ENCODE results near the gene RBBP7. TPM values are rescaled to one million over a fixed set of nuclear protein-coding genes. Genes with fewer than 3 reads are reported as not detected.

Gene RBBP7
- polyA plus RNA-seq (ENCODE audit: low read depth in 6 of 6), result 100 to 1,000 TPM; 158 to 255 (median 190) TPM

GRCh38 chrX:16870095-16870861 lies at the start of gene RBBP7:
Gene RBBP7 (minus strand): TSS chrX:16870362. CDS start chrX:16870053, 309 bp downstream.
- Mint-ChIP-seq H3K4me3 (peak within 1 kb of the TSS; percentile 95 to 99 (median 96)), H3K36me3 (no peaks in the 10 kb centered on the region), H3K27me3 (peaks cover 0 to 7% (median 0%) of the 10 kb centered on the region in 3 donors), H3K27ac (peak within 1 kb of the TSS; percentile 98 to 100 (median 99)), H3K9me3 (peaks cover 0 to 4% (median 0%) of the 10 kb centered on the region in 7 donors), H3K4me1 (peaks cover 35 to 39% (median 35%) of the 10 kb centered on the region in 3 donors)
- ATAC-seq (ENCODE audit: low read depth in 2 of 2) (peak; percentile 73 to 75), DNase-seq (peak; percentile 94)

DNA sequence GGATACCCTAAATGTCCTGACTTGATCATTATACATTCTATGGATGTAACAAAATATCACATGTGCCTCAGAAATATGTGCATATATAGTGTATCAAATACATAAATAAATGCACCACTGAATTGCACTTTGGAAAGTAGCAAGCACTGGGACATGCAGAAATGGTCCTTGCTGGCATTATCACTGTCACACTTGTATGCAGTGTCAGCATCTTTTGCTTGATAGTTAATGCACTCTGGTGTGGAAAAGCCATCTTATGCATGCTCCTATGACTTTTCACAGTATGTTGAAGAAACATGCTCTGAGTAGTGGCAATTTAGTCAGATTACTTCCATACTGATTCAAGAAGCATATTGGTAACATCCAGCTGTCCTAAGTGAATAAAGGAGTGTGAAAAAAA lies 48.8 kb upstream of the RBBP7 start:
- no peak for ATAC-seq (ENCODE audit: low read depth in 2 of 2)
- Mint-ChIP-seq H3K4me1 (peaks cover 0 to 1% (median 0%) of the 10 kb centered on the region in 3 donors), H3K27ac (no peak overlapping the region), H3K36me3 (no peaks in the 10 kb centered on the region), H3K9me3 (peaks cover 0 to 4% (median 0%) of the 10 kb centered on the region in 7 donors), H3K4me3 (no peak overlapping the region), H3K27me3 (no peaks in the 10 kb centered on the region)
- DNase-seq, result no peak

DNA sequence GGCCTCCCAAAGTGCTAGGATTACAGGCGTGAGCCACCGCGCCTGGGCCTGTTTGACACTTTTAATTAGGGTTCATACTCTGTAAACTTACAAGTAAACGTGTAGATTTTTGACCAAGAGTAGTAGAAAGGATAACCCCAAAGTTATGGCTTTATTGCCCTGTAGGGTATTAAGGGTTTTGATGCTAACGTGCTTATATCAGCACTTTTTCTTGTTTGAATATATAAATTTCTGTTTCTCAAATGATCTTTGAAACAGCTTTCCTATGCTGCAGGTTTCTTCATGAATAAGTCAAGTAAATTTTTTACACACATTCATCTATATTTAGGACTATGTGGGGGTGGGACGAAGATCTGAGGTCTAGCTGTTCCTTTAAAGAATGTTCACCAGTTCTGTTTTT lies 47.0 kb upstream of the RBBP7 start:
- Mint-ChIP-seq H3K27me3 (no peaks in the 10 kb centered on the region), H3K4me1 (peaks cover 0 to 1% (median 0%) of the 10 kb centered on the region in 3 donors), H3K4me3 (no peak overlapping the region), H3K9me3 (peaks cover 0 to 2% (median 0%) of the 10 kb centered on the region in 7 donors), H3K27ac (no peak overlapping the region), H3K36me3 (no peaks in the 10 kb centered on the region)
- no peak for ATAC-seq (ENCODE audit: low read depth in 2 of 2)
- no peak for DNase-seq

- no peak for DNase-seq
- Mint-ChIP-seq H3K27me3 (no peaks in the 10 kb centered on the region), H3K36me3 (no peaks in the 10 kb centered on the region), H3K4me1 (peaks cover 0 to 1% (median 0%) of the 10 kb centered on the region in 3 donors), H3K9me3 (peaks cover 0 to under 1% (median 0%) of the 10 kb centered on the region in 7 donors), H3K27ac (no peak overlapping the region), H3K4me3 (no peak overlapping the region)
- no peak for ATAC-seq (ENCODE audit: low read depth in 2 of 2)
Observed at GRCh38 chrX:16916561-16916960, 46.4 kb upstream of the RBBP7 start.

GRCh38 chrX:16914058-16914457 lies 43.9 kb upstream of the RBBP7 start:
- no peak overlapping the region for H3K27ac Mint-ChIP-seq
- H3K27me3 Mint-ChIP-seq, result no peaks in the 10 kb centered on the region
- H3K36me3 Mint-ChIP-seq, result no peaks in the 10 kb centered on the region
- H3K9me3 Mint-ChIP-seq, result peaks cover 0 to 2% (median 0%) of the 10 kb centered on the region in 7 donors
- H3K4me1 Mint-ChIP-seq, result peaks cover 0 to 1% (median 0%) of the 10 kb centered on the region in 3 donors
- no peak for DNase-seq
- ATAC-seq (ENCODE audit: low read depth in 2 of 2), result no peak
- H3K4me3 Mint-ChIP-seq, result no peak overlapping the region

GRCh38 chrX:16910376-16910775 lies 40.2 kb upstream of the RBBP7 start:
- no peak for ATAC-seq (ENCODE audit: low read depth in 2 of 2)
- no peaks in the 10 kb centered on the region for H3K4me1 Mint-ChIP-seq
- H3K4me3 Mint-ChIP-seq, result no peak overlapping the region
- H3K27ac Mint-ChIP-seq, result no peak overlapping the region
- peaks cover 0 to 1% (median 0%) of the 10 kb centered on the region in 3 donors for H3K27me3 Mint-ChIP-seq
- peaks cover 0 to 1% of the 10 kb centered on the region in 2 donors for H3K36me3 Mint-ChIP-seq
- DNase-seq, result no peak
- H3K9me3 Mint-ChIP-seq, result peaks cover 0 to 8% (median 0%) of the 10 kb centered on the region in 7 donors

GRCh38 chrX:16903274-16904022 lies 33.3 kb upstream of the RBBP7 start:
- Mint-ChIP-seq H3K27me3 (peaks cover 0 to 17% (median 0%) of the 10 kb centered on the region in 3 donors), H3K9me3 (peaks cover 0 to 8% (median 2%) of the 10 kb centered on the region in 7 donors), H3K4me3 (peak overlapping the region in 6 of 8 donors; percentile 7 to 76 (median 44)), H3K36me3 (peaks cover 0 to 7% of the 10 kb centered on the region in 2 donors), H3K4me1 (peaks cover 0 to 17% (median 3%) of the 10 kb centered on the region in 3 donors), H3K27ac (peak overlapping the region in 4 of 6 donors; percentile 5 to 68 (median 38))
- ATAC-seq (ENCODE audit: low read depth in 2 of 2) (peak; percentile 55 to 67), DNase-seq (peak; percentile 11)

DNA sequence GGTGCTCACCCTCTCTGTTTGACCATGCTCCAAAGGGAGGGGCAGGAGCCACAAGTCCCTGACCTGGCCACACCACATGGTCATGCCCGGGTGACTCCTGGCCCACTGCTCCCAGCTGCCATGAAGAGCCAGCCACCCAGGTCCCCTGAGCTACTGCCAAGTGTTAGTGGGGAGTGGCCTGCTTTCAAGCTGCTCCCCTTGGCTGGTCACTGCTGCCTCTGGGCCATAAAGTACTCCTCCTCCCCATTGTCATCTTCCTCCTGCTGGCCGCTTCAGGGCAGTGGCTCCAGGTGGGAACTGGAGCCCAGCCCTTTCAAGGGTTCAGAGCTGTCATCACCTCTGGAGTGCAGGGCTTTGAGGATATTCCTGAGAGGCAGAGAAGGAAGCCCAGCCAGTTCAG lies 27.3 kb upstream of the RBBP7 start:
- H3K27ac Mint-ChIP-seq, result no peak overlapping the region
- H3K27me3 Mint-ChIP-seq, result peaks cover 0 to 30% (median 0%) of the 10 kb centered on the region in 3 donors
- DNase-seq (no peak), ATAC-seq (ENCODE audit: low read depth in 2 of 2) (no peak)
- H3K4me3 Mint-ChIP-seq, result no peak overlapping the region
- H3K9me3 Mint-ChIP-seq, result peaks cover 0 to 3% (median 0%) of the 10 kb centered on the region in 7 donors
- H3K4me1 Mint-ChIP-seq, result peaks cover 4 to 5% (median 4%) of the 10 kb centered on the region in 3 donors
- no peaks in the 10 kb centered on the region for H3K36me3 Mint-ChIP-seq

DNA sequence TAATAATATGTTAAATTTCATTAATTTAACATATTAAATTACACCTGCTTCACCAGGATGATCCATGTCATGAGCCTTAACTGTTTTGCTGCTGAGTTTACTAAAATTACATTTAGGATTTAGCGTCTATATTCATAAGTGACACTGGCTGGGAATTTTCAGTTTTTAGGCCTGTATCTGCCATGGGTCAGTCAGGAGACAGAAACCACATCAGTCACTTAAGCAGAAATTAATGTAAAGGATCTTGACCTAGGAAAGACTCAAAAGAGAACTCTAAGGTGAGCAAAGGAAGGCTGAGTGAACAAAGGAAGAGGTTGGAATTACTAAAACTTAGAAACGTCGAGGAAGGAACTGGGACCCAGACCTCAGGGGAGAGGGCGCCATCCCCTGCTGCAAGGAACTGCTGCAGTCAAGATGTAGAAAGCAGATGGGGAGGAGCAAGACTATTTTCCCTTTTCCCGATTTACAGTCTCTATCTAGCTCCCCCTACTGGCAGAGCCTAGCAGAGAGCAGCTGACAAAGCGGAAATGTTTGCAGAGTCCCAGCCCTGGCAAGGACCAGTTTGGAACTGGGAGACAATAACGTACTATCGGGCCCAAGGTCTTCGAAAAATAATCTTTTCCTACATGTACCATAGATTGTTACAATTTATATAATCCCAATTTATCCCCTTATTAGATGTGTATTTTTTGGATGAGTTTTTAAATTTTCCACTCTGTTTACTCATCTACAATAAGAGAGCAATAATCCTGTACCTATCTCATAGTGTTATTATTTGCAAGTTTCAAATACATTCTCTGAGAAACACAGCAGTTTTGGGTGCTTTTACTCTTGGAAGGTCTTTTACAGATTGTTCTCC lies 22.6 kb upstream of the RBBP7 start:
- H3K27me3 Mint-ChIP-seq, result peaks cover 0 to 16% (median 0%) of the 10 kb centered on the region in 3 donors
- H3K9me3 Mint-ChIP-seq, result peaks cover 0 to 5% (median 0%) of the 10 kb centered on the region in 7 donors
- H3K4me1 Mint-ChIP-seq, result peaks cover 5% of the 10 kb centered on the region in 3 donors
- no peaks in the 10 kb centered on the region for H3K36me3 Mint-ChIP-seq
- peak overlapping the region in 1 of 6 donors; percentile 92 for H3K27ac Mint-ChIP-seq
- peak overlapping the region in 2 of 8 donors; percentile 24 to 45 for H3K4me3 Mint-ChIP-seq
- peak; percentile 52 for DNase-seq
- ATAC-seq (ENCODE audit: low read depth in 2 of 2), result peak; percentile 74 to 83

- DNase-seq (peak; percentile 47), ATAC-seq (ENCODE audit: low read depth in 2 of 2) (peak; percentile 27 to 43)
- peak overlapping the region in 3 of 8 donors; percentile 14 to 78 (median 70) for H3K4me3 Mint-ChIP-seq
- H3K27ac Mint-ChIP-seq, result peak overlapping the region in 5 of 6 donors; percentile 1 to 97 (median 65)
- H3K4me1 Mint-ChIP-seq, result peaks cover 13 to 29% (median 20%) of the 10 kb centered on the region in 3 donors
- no peaks in the 10 kb centered on the region for H3K36me3 Mint-ChIP-seq
- peaks cover 0 to 2% (median 0%) of the 10 kb centered on the region in 7 donors for H3K9me3 Mint-ChIP-seq
- H3K27me3 Mint-ChIP-seq, result no peaks in the 10 kb centered on the region
Observed at GRCh38 chrX:16885628-16886027, 15.5 kb upstream of the RBBP7 start.

GRCh38 chrX:16883487-16883804 lies 13.3 kb upstream of the RBBP7 start:
- H3K4me3 Mint-ChIP-seq, result peak overlapping the region in 5 of 8 donors; percentile 76 to 91 (median 87)
- H3K27ac Mint-ChIP-seq, result no peak overlapping the region
- no peaks in the 10 kb centered on the region for H3K36me3 Mint-ChIP-seq
- DNase-seq, result no peak
- peaks cover 13 to 29% (median 20%) of the 10 kb centered on the region in 3 donors for H3K4me1 Mint-ChIP-seq
- no peak for ATAC-seq (ENCODE audit: low read depth in 2 of 2)
- no peaks in the 10 kb centered on the region for H3K9me3 Mint-ChIP-seq
- H3K27me3 Mint-ChIP-seq, result peaks cover 0 to 4% (median 0%) of the 10 kb centered on the region in 3 donors

DNA sequence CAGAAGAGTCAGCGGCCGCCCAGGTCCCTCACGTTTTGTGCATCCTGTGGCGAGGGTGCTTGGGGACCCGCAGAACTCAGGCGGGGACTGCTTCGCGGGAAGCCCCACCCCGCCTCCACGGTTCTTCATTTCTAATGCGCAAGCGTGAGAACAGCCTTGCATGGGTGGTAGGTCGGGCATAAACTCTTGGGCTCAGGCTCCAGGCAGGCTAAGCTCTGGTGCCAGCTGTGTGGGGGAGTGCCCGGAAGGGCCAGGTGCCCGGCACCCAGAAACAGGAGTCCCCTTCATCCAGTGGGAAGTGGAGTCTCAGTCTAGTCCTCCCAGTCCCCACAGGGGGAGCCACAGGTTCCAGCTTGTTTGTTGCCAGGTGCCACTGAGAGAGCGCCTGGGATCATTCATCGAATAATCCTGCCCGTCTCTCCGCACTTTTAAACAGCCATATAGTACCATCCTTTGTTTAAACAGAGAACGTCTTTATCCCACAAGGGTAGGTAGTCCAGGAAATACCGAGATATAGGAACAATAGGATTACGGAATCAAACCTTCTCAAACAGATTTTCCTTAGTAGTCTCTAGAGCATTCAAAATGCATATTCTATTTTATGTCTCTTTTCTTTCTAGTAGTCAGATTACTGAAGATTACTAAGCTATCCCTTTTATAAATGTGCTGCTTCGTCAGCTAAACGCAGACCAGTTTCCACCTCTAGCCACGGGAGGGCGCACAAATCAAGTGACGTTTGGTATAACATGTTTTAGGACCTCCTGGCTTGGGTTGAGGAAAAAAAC lies 12.7 kb upstream of the RBBP7 start:
- Mint-ChIP-seq H3K27ac (peak overlapping the region in 5 of 6 donors; percentile 39 to 87 (median 74)), H3K9me3 (no peaks in the 10 kb centered on the region), H3K4me1 (peaks cover 13 to 29% (median 20%) of the 10 kb centered on the region in 3 donors), H3K4me3 (peak overlapping the region; percentile 76 to 91 (median 87)), H3K36me3 (no peaks in the 10 kb centered on the region), H3K27me3 (peaks cover 0 to 5% (median 0%) of the 10 kb centered on the region in 3 donors)
- peak; percentile 77 to 81 for ATAC-seq (ENCODE audit: low read depth in 2 of 2)
- peak; percentile 56 for DNase-seq
